ENCODE results near the gene MYRFL.

Gene MYRFL

DNA sequence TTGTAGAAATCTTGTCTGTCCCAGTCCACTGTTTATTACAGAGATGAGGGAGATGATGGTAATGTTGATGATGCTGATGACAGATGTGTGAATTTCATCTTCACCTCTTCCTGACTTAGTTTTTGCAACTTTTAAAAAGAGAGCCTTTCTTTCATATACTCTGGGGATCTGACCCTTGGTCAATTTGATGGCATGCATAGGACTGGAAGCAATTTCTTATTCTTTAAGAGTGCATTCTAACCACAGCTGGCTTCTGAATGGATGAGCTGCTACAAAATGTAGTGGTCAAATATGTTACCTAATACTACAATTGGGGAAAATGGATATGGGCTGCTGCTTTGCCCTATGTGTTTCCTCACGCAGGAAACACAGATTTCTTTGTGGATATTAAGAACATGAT lies 80.8 kb downstream of the MYRFL start:
- ChIA-PET CTCF (no interaction called here), POLR2A (no interaction called here)
- no peak overlapping the region for H3K4me3 ChIP-seq (ENCODE audit: low read depth, low read length)
- no peak for DNase-seq (ENCODE audit: low read depth, low spot score)
- TF ChIP-seq, protein P1, sequence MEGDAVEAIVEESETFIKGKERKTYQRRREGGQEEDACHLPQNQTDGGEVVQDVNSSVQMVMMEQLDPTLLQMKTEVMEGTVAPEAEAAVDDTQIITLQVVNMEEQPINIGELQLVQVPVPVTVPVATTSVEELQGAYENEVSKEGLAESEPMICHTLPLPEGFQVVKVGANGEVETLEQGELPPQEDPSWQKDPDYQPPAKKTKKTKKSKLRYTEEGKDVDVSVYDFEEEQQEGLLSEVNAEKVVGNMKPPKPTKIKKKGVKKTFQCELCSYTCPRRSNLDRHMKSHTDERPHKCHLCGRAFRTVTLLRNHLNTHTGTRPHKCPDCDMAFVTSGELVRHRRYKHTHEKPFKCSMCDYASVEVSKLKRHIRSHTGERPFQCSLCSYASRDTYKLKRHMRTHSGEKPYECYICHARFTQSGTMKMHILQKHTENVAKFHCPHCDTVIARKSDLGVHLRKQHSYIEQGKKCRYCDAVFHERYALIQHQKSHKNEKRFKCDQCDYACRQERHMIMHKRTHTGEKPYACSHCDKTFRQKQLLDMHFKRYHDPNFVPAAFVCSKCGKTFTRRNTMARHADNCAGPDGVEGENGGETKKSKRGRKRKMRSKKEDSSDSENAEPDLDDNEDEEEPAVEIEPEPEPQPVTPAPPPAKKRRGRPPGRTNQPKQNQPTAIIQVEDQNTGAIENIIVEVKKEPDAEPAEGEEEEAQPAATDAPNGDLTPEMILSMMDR (IDR thresholded peaks at IDR 0.05; ENCODE audit: insufficient read depth, low read length, missing control alignments): no peak

DNA sequence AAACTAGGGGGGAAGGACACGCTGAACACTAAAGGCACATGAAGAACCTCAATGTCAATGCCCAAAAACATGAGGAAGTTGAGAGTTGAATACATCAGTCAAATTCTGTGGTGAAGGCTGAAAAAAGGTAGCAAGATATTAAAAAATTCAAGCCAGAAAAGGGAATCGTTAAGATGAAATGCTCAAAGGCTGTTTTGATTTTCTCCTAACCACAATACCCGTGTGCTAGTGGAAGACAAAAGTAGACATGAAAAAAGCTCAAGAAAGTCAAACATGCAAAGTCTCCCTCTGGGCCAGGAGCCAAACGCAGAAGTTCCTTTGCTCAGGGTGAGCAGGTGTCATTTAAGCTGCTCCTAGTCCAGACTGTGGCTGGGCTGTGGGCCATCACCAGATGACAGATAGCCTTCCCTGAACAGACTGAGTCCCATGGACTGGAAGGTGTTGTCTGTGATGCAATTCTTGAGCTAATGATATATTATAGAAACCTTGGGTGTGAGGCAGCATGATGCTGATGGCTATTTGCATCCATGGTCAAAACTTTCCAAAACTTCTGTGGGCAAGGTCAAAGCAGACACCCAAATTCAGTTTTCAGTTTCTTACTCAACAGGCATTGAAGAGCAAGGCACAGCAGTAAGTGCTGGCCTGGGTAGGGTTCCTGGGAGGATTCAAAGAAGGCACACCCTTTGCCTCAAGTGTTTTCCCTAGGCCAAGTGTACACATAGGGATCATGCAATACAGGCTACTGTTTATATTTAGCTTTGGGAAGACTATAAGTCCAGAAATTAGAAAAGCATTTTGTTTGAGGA lies 81.6 kb downstream of the MYRFL start:
- no peak overlapping the region for H3K4me3 ChIP-seq (ENCODE audit: low read depth, low read length)
- DNase-seq (ENCODE audit: low read depth, low spot score): no peak
- POLR2A ChIA-PET: no interaction called here
- CTCF ChIA-PET: no interaction called here
- TF ChIP-seq, protein P1 (IDR thresholded peaks at IDR 0.05; ENCODE audit: insufficient read depth, low read length, missing control alignments): no peak

DNA sequence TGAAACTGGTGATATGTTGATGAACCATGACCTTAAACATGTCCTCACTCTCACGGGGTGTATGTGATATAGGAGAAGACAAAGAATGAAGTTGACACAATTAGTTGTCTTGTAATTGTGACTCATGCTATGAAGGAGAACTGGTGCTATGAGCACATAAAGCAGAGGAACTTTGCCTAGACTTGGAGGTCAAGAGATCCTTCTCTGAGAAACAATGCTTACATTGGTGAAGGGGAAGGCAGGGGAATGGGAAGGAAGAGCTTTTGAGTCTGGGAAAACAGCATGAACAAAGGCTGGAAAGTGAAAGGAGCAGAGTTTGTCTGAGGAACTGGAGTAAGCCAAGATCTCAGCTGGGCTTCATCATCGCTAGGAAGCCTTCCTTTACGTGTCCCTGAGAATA lies 83.2 kb downstream of the MYRFL start:
- POLR2A ChIA-PET: no interaction called here
- DNase-seq (ENCODE audit: low read depth, low spot score): no peak

DNA sequence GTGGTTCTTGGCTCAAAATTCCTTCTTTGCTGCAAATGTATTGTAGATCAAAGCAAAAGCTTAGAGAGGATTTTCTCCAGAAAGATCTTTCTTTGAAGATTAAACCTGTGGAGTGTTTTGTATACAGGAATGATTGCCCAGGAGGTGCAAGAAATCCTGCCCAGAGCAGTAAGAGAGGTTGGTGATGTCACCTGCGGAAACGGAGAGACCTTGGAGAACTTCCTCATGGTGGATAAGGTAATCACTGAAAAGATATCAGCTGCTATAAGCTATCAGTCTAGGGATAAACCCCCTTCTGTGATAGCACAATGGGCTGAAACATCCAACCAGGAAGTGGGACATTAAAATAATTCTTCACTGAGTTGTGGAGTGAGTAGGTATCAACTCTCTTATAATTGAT lies 85.7 kb downstream of the MYRFL start:
- ChIA-PET CTCF (interaction anchor here (3.7 kb wide), 1 partner anchor 10 kb away, joined by 19 read pairs; no protein-coding TSS in a partner anchor), POLR2A (no interaction called here)
- TF ChIP-seq, protein P1 (IDR thresholded peaks at IDR 0.05; ENCODE audit: insufficient read depth, low read length, missing control alignments): no peak
- no peak overlapping the region for H3K4me3 ChIP-seq (ENCODE audit: low read depth, low read length)
- DNase-seq (ENCODE audit: low read depth, low spot score): no peak

More for the DNA sequence above, 83.2 kb downstream of the MYRFL start:
- TF ChIP-seq, protein P1 (IDR thresholded peaks at IDR 0.05; ENCODE audit: insufficient read depth, low read length, missing control alignments): no peak
- CTCF ChIA-PET: interaction anchor here (0.8 to 3.7 kb wide), 3 partner anchors 7 to 337 kb away, joined by 3 to 19 read pairs (median 4); no protein-coding TSS in a partner anchor
- no peak overlapping the region for H3K4me3 ChIP-seq (ENCODE audit: low read depth, low read length)

DNA sequence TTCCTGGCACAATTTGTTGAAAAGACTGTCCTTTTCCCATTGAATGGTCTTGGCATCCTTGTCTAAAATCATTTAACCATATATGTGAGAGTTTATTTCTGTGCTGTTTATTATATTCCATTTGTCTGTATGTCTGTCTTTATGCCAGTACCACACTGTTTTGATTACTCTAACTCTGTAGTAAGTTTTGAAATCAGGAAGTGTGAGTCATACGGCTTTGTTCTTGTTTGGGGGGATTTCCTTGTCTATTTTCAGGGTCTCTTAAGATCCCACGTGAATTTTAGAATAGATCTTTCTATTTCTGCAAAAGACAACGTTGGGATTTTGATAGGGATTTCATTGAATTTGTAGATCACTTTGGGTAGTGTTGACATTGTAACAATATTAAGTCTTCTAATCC lies 88.5 kb downstream of the MYRFL start:
- no peak overlapping the region for H3K4me3 ChIP-seq (ENCODE audit: low read depth, low read length)
- TF ChIP-seq, protein P1 (IDR thresholded peaks at IDR 0.05; ENCODE audit: insufficient read depth, low read length, missing control alignments): no peak
- ChIA-PET POLR2A (no interaction called here), CTCF (interaction anchor here (0.8 to 2.0 kb wide), 2 partner anchors 9 to 13 kb away, joined by 3 to 8 read pairs; no protein-coding TSS in a partner anchor)
- no peak for DNase-seq (ENCODE audit: low read depth, low spot score)

DNA sequence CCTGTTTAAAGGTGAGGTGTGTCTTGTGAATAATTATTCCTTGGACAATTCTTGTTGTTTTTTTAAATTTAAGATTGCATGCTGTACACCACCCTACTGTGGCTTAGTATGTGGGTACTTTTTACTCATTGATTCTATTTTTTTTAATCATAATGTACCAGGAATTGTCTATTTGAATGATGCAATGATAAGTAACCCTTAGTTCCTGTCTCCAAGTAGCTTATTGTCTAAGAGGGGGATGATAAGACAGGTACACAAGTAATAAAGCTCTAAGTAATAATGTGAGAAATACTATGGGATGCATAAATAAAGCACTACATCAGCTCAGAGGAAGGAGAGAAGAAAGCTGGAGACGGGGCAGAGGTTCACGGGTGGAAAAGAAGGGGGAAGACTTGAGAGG lies 90.9 kb downstream of the MYRFL start:
- ChIA-PET POLR2A (no interaction called here), CTCF (no interaction called here)
- H3K4me3 ChIP-seq (ENCODE audit: low read depth, low read length): no peak overlapping the region
- TF ChIP-seq, protein P1 (IDR thresholded peaks at IDR 0.05; ENCODE audit: insufficient read depth, low read length, missing control alignments): no peak
- no peak for DNase-seq (ENCODE audit: low read depth, low spot score)

All from AG04449 (cell line).